Left ventricle myocardium inferior (tissue), 1 donor: ENCODE results near the gene CCDC158. TPM values are rescaled to one million over a fixed set of nuclear protein-coding genes. Genes with fewer than 3 reads are reported as not detected.

ENCODE experiments used
- DNase-seq: peaks from one replicate; pipeline ENCODE4 v3.0.0-alpha.2; 2020
- H3K27ac ChIP-seq: fragments of 200-600 bp; replicated peaks from 2 replicates; pipeline ENCODE4 v1.8.0; 2021
- H3K27me3 ChIP-seq: fragments of 200-600 bp; 2 replicates; pipeline ENCODE4 v1.8.0; 2021; ENCODE audit warnings: low read depth
- H3K36me3 ChIP-seq: fragments of 200-600 bp; 2 replicates; pipeline ENCODE4 v1.8.0; 2021
- H3K4me1 ChIP-seq: fragments of 200-600 bp; 2 replicates; pipeline ENCODE4 v1.8.0; 2021
- H3K4me3 ChIP-seq: fragments of 200-600 bp; 2 replicates; pipeline ENCODE4 v1.8.0; 2021; ENCODE audit warnings: mild to moderate bottlenecking, moderate library complexity
- H3K9me3 ChIP-seq: fragments of 200-600 bp; replicated peaks from 2 replicates; pipeline ENCODE4 v1.8.0; 2021
- intact Hi-C: fragments of 100-400 bp; cut with micrococcal nuclease; formaldehyde crosslinking; loops from one replicate; pipeline ENCODE4 v1.11.0; 2022
- total RNA-seq: library from RNA; stranded (reverse); fragmentation: NEBNext Ultra II Directional; extraction: Animal tissue kit (Norgen Biotek cat#: 25700); gene quantifications from one replicate; pipeline ENCODE4 v1.2.1, GENCODE V29; 2021
- TF ChIP-seq, protein P1 (sequence below): fragments of 200-600 bp; IDR thresholded peaks from 2 replicates; pipeline ENCODE4 v1.8.0; 2021; ENCODE audit warnings: antibody characterized with exemption, mild to moderate bottlenecking, borderline replicate concordance
- donor health status: DM: no; HTN: yes; CAD: no; lungs with severe emphysema.

The CCDC158 gene
- total RNA-seq, 1 donor from 2014 or later: 0.11 TPM

- TF ChIP-seq, protein P1, sequence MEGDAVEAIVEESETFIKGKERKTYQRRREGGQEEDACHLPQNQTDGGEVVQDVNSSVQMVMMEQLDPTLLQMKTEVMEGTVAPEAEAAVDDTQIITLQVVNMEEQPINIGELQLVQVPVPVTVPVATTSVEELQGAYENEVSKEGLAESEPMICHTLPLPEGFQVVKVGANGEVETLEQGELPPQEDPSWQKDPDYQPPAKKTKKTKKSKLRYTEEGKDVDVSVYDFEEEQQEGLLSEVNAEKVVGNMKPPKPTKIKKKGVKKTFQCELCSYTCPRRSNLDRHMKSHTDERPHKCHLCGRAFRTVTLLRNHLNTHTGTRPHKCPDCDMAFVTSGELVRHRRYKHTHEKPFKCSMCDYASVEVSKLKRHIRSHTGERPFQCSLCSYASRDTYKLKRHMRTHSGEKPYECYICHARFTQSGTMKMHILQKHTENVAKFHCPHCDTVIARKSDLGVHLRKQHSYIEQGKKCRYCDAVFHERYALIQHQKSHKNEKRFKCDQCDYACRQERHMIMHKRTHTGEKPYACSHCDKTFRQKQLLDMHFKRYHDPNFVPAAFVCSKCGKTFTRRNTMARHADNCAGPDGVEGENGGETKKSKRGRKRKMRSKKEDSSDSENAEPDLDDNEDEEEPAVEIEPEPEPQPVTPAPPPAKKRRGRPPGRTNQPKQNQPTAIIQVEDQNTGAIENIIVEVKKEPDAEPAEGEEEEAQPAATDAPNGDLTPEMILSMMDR: no peak
- intact Hi-C loops: no loop called here
- Histone ChIP-seq H3K9me3 (no peaks in the 10 kb centered on the region), H3K4me3 (peak overlapping the region; percentile 83), H3K27ac (peak overlapping the region; percentile 96), H3K27me3 (peaks cover 6% of the 10 kb centered on the region), H3K36me3 (peaks cover 17% of the 10 kb centered on the region), H3K4me1 (peaks cover 61% of the 10 kb centered on the region)
- DNase-seq: peak; percentile 51
Observed at GRCh38 chr4:76307660-76308014, 113.3 kb downstream of the CCDC158 start.

GRCh38 chr4:76306882-76307659 is 113.9 kb downstream of the CCDC158 start:
- peaks cover 60% of the 10 kb centered on the region for H3K4me1 ChIP-seq
- TF ChIP-seq, protein P1: peak; percentile 54
- intact Hi-C loops: no loop called here
- peak overlapping the region; percentile 96 for H3K27ac ChIP-seq
- H3K9me3 ChIP-seq: no peaks in the 10 kb centered on the region
- H3K27me3 ChIP-seq: peaks cover 6% of the 10 kb centered on the region
- DNase-seq: peak; percentile 69
- H3K4me3 ChIP-seq: peak overlapping the region; percentile 83
- H3K36me3 ChIP-seq: peaks cover 17% of the 10 kb centered on the region

DNA sequence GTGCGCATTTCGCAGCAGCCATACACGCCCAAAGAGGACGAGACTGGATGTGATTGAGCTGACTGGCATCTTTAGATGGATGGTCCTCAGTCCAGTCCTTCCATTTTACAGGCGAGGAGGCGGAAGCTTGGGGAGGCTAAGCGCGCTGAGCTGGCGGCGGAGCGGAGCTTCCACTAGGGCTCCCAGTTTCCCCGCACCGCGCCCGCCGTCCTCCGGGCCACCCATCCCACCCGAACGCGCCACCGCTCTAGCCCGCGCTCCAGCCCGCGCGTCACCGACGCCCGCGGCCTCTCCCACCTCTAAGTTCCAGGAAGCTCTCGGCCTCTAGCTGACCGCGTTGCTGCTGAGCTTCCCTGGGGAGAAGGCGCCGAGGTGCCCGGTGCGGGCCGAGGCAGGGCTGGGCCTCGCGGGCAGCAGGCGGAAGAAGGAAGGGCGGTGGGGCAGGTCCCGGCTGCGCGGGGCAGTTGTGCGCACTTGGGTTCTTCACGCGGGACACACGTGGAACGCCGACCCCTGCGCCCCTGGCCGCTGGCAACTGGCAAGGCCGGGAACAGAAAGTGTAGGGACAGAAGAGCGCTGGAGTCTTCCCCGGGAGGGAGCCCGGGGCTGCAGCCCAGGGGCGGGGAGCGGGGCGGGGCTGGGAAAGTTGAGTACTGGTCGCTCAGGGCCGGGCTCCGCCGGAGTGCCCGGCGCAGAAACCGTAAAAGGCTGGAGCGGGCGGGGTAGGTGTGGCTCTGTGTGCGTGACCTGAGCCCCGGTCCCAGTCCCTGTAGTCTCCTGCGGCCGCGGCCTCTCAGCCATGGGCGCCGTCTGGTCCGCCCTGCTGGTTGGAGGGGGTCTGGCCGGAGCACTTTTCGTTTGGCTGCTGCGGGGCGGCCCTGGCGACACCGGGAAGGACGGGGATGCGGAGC is 114.7 kb downstream of the CCDC158 start, which contains the start of gene STBD1:
STBD1 (plus strand) TSS at position 763 of the 911 bp plus-strand sequence; CDS start at position 800, 37 bp downstream.
- TF ChIP-seq, protein P1: no peak
- DNase-seq: peak; percentile 85
- Histone ChIP-seq H3K27ac (peak within 1 kb of the TSS; percentile 96), H3K4me1 (peaks cover 62% of the 10 kb centered on the region), H3K27me3 (peaks cover 6% of the 10 kb centered on the region), H3K36me3 (peaks cover 17% of the 10 kb centered on the region), H3K4me3 (peak within 1 kb of the TSS; percentile 83), H3K9me3 (no peaks in the 10 kb centered on the region)
- intact Hi-C loops: no loop called here

DNA sequence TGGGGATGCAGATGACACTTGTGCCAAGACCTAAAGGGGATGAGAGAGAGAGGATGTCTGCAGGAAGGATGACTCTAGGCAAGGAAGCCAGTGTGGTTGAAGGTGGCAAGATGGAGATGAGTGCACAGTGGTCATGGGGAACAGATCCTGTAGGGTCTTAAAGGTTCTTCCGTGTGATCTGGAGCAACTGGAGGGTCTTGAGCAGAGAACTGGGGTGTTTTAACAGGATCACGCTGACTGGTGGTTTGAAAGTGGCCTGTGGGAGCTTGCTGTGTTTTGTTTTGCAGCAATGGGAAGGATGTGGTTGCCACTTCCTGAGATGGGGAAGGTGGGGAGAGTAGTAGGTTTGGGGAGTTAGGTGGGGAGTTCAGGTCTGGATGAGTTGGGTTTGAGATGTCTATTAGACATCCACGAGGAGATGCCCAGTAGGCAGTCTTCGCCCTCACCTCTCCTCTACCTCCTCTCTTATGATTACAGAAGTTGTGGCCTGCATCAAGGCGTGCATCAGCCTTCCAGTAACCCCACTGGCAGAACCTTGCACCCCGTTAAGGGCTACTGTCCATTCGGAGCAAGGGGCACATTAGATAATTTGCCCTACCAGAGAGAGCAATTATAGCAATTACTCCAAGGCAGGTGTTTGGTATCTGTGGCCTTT is 115.8 kb downstream of the CCDC158 start:
- H3K9me3 ChIP-seq: no peaks in the 10 kb centered on the region
- TF ChIP-seq, protein P1: no peak
- no peak overlapping the region for H3K27ac ChIP-seq
- H3K4me1 ChIP-seq: peaks cover 59% of the 10 kb centered on the region
- peaks cover 6% of the 10 kb centered on the region for H3K27me3 ChIP-seq
- intact Hi-C loops: no loop called here
- DNase-seq: no peak
- H3K36me3 ChIP-seq: peaks cover 12% of the 10 kb centered on the region
- peak overlapping the region; percentile 83 for H3K4me3 ChIP-seq

DNA sequence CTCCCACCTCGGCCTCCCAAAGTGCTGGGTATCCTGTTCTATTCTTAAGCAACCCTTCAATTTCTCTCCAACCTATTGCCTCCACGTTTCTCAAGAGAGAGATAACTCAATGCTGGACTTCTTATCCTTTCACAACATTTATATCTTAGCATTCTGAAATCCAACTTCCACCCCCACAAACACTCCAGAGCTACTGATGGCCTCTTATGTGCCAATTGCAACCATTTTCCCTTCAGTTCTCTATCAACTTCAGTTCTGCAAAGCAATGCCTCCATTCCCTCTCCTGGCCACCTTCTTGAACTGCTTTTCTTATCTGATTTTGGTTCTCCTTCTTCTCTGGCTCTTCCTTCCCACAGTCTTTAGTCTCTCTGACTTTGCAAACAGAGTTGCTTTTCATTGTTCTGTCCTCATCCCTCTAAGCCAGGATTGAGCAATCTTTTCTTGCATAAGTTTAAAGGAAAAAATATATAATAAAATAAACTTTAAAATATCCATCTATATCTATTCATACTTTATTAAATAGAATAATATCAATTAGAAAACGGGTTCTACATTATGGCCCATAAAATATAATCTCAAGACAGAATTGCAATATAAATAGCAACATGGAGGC is 118.0 kb downstream of the CCDC158 start:
- Histone ChIP-seq H3K4me3 (no peak overlapping the region), H3K27me3 (peaks cover 6% of the 10 kb centered on the region), H3K9me3 (peaks cover 8% of the 10 kb centered on the region), H3K36me3 (no peaks in the 10 kb centered on the region), H3K4me1 (peaks cover 47% of the 10 kb centered on the region), H3K27ac (no peak overlapping the region)
- TF ChIP-seq, protein P1: no peak
- intact Hi-C loops: no loop called here
- no peak for DNase-seq
